ENCODE results near the gene ZNF683. TPM values are rescaled to one million over a fixed set of nuclear protein-coding genes. Genes with fewer than 3 reads are reported as not detected.

The ZNF683 gene
- polyA plus RNA-seq, 1 experiment = not detected

DNA sequence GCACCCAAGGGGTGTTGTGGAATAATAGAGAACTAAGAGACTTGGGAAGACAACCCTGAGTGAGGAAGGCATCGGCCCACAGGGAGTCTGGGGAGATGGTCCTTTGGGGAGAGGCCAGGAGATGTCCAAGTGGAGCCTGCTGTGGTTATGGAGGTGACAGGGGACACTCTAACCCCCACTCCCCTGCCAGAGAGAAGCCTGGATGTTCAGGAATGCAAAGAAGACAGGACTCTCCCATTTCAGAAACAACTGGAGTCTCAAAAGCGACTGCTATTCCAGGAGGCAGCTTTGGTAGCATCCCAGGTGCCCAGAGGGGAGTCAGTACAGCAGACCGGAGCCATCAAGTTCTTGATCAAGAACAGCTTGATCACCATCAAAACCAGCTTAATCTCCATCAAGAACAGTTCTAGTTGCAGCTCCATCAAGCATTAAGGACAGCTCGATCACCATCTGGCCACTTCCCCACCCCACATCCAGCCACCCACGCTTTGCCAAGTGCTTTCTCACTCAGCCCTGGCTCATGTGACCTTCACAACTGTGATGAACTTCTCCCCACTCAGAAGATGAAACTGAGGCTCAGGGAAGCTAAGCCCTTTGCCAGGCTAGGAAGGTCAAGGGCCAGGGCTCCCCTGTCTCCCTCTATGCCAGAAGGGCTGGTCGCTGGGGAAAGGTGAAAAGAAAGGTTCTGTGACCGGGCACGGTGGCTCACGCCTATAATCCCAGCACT lies 54.0 kb downstream of the ZNF683 start:
- Histone ChIP-seq H3K9me3 (ENCODE audit: control insufficient read depth, insufficient read depth, low read length) (no peaks in the 10 kb centered on the region), H3K27ac (ENCODE audit: low read depth, low read length) (no peak overlapping the region), H3K27me3 (ENCODE audit: control insufficient read depth, insufficient read depth, low read length) (no peaks in the 10 kb centered on the region), H3K4me3 (ENCODE audit: low read depth, low read length) (no peak overlapping the region)
- TF ChIP-seq, protein P1, sequence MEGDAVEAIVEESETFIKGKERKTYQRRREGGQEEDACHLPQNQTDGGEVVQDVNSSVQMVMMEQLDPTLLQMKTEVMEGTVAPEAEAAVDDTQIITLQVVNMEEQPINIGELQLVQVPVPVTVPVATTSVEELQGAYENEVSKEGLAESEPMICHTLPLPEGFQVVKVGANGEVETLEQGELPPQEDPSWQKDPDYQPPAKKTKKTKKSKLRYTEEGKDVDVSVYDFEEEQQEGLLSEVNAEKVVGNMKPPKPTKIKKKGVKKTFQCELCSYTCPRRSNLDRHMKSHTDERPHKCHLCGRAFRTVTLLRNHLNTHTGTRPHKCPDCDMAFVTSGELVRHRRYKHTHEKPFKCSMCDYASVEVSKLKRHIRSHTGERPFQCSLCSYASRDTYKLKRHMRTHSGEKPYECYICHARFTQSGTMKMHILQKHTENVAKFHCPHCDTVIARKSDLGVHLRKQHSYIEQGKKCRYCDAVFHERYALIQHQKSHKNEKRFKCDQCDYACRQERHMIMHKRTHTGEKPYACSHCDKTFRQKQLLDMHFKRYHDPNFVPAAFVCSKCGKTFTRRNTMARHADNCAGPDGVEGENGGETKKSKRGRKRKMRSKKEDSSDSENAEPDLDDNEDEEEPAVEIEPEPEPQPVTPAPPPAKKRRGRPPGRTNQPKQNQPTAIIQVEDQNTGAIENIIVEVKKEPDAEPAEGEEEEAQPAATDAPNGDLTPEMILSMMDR (IDR thresholded peaks at IDR 0.05; ENCODE audit: low read depth, low read length) = no peak
- POLR2A ChIA-PET = no interaction called here
- CTCF ChIA-PET = interaction anchor here (5.5 kb wide), 1 partner anchor 43 kb away, joined by 62 read pairs; no protein-coding TSS in a partner anchor
- no peak for DNase-seq (ENCODE audit: low read depth, low spot score)

DNA sequence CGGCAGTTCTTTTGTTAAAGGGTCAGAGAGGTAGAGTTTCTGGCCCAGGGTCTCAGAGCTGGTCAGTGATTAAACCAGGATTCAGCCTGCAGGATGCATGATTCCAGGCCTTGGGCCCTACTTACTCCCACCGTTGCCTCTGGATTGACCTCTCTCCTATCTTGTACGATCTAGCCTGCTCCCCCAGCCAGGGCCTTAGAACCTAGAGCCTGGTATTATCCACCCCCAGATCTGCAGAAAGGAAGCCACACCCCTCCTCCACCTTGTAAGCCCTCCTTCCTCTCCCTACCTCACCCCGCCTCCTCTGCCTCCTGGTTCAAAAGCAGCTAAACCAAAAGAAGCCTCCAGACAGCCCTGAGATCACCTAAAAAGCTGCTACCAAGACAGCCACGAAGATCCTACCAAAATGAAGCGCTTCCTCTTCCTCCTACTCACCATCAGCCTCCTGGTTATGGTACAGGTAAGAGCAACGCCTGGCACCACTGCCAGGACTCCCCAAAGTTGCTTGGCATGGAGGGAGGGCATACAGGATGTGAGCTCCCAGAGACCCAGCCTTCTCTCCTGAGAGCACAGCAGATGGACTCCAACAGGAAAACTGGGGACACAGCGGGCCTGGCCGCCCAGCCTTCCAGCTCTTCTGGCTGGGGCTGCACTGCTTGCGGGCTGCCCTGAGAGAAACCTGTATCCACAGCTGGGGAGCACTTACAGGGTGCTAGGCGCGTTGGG lies 54.8 kb downstream of the ZNF683 start, which contains the start of gene CD52:
Gene CD52 (plus strand): TSS at position 347 of the 726 bp plus-strand sequence. CDS start 60 bp downstream, at position 407.
- CTCF ChIA-PET = interaction anchor here (5.5 kb wide), 1 partner anchor 42 kb away, joined by 62 read pairs; no protein-coding TSS in a partner anchor
- POLR2A ChIA-PET = no interaction called here
- DNase-seq (ENCODE audit: low read depth, low spot score) = no peak

DNA sequence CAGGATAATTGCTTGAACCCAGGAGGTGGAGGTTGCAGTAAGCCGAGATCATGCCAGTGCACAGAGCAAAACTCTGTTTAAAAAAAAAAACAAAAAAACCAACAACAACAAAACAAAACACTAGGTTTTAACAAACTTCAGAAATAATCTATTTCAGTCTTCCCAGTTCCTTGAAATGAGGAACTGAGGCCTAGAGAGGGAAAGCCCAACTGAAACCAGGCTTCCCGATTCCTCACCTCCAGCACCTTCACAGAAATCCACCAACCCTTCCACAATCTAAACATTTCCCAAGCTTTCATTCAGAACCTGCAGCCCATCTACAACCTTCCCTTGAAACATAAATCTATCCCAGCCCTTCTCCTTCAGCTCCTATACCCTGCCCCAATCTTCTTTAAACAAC lies 55.4 kb downstream of the ZNF683 start:
- CTCF ChIA-PET = no interaction called here
- POLR2A ChIA-PET = no interaction called here
- no peak for DNase-seq (ENCODE audit: low read depth, low spot score)
- Histone ChIP-seq H3K27me3 (ENCODE audit: control insufficient read depth, insufficient read depth, low read length) (no peaks in the 10 kb centered on the region), H3K4me3 (ENCODE audit: low read depth, low read length) (no peak overlapping the region), H3K9me3 (ENCODE audit: control insufficient read depth, insufficient read depth, low read length) (no peaks in the 10 kb centered on the region), H3K27ac (ENCODE audit: low read depth, low read length) (no peak overlapping the region)
- TF ChIP-seq, protein P1 (IDR thresholded peaks at IDR 0.05; ENCODE audit: low read depth, low read length) = no peak

More for the DNA sequence above, 54.8 kb downstream of the ZNF683 start, which contains the start of gene CD52:
- TF ChIP-seq, protein P1 (IDR thresholded peaks at IDR 0.05; ENCODE audit: low read depth, low read length) = no peak
- Histone ChIP-seq H3K27me3 (ENCODE audit: control insufficient read depth, insufficient read depth, low read length) (no peaks in the 10 kb centered on the region), H3K9me3 (ENCODE audit: control insufficient read depth, insufficient read depth, low read length) (no peaks in the 10 kb centered on the region), H3K27ac (ENCODE audit: low read depth, low read length) (no peak within 1 kb of the TSS), H3K4me3 (ENCODE audit: low read depth, low read length) (no peak within 1 kb of the TSS)

DNA sequence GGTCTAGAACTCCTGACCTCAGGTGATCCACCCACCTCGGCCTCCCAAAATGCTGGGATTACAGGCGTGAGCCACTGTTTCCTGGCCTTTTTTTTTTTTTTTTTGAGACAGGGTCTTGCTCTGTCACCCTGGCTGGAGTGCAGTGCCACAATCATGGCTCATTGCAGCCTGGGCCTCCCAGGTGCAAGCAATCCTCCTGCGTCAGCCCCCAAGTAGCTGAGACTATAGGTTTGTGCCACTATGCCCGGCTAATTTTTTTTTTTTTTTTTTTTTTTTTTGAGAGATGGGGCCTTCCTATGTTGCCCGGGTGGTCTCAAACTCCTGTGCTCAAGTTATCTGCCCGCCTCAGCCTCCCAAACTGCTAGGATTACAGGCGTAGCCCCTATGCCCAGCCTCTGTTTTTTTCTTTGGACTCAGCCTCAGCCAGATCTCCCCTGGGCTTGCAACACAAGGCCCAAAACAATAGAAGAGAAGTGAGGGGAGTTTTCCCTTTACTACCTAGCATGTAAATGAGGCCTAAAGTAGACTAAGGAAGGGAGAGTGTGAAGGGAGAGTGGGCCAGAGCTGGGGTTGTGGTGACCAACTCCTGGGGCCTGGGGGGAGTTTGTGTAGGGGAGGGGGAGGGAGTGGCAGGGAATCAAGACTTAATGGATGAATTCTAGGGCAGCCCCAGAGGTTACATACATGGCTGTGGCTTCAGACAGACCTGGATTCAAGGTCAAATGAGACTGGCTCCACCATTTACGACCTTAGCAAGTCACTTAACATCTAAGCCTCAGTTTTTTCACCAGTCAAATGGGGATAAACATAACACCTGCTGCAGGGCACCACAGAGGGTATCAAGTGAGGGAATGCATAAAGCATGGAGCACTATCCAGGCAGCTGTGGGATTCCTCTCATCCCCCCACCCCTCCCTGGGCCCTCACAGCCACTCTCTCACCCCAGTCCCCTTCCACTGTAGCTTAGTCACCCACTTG lies 56.4 kb downstream of the ZNF683 start:
- TF ChIP-seq, protein P1 (IDR thresholded peaks at IDR 0.05; ENCODE audit: low read depth, low read length) = no peak
- POLR2A ChIA-PET = interaction anchor here (1.1 kb wide), 1 partner anchor 16 kb away, joined by 4 read pairs; no protein-coding TSS in a partner anchor
- CTCF ChIA-PET = interaction anchor here (2.7 kb wide), 1 partner anchor 40 kb away, joined by 7 read pairs; no protein-coding TSS in a partner anchor

More for the DNA sequence above, 56.4 kb downstream of the ZNF683 start:
- Histone ChIP-seq H3K27ac (ENCODE audit: low read depth, low read length) (no peak overlapping the region), H3K4me3 (ENCODE audit: low read depth, low read length) (no peak overlapping the region), H3K9me3 (ENCODE audit: control insufficient read depth, insufficient read depth, low read length) (no peaks in the 10 kb centered on the region), H3K27me3 (ENCODE audit: control insufficient read depth, insufficient read depth, low read length) (peaks cover 2% of the 10 kb centered on the region)
- no peak for DNase-seq (ENCODE audit: low read depth, low spot score)
